ENCODE results near the gene GABRB1.

DNA sequence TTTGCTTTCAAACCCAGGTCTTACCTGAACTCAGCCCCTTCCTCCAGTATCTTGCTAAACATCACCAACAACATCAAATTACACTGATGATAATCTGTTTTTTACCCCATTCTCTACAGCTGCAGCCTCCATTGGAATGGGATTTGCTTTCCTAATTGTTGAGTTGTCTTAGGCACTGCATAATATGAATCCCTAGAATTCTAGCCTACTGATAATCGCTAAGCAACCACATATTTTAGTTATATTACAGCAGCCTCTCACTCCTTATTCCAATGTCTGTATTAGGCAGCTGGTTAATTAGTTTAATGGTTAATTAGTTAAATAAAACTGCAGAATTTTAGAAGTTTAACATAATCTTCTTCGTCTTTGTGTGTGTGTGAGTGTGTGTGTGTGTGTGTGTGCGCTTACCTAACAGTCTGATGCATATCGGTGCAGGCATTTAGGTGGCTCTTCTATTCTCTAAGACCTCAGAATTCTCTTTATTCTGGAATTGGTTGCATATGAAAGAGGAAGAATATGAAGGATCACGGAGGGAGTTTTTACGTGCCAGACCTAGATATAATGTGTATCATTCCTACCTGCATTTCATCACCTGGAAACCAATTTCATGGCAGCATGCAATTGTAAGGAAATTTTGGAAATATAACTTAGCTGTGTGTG, 437.5 kb downstream of the GABRB1 start:
- TF ChIP-seq POLR2AphosphoS5 (IDR thresholded peaks at IDR 0.05) (no peak), POLR2A (IDR thresholded peaks at IDR 0.05; ENCODE audit: low read depth) (no peak), EP300 (IDR thresholded peaks at IDR 0.05) (no peak)
